HG03342 (cell line): ENCODE data around the gene SGMS1.

ENCODE experiments used
- ATAC-seq: cut with Tn5 transposase; IDR thresholded peaks from one replicate; pipeline ENCODE4 v1.9.1; 2021; ENCODE audit warnings: mild to moderate bottlenecking, moderate library complexity; ENCODE audit not compliant: unreplicated experiment

Gene SGMS1

DNA sequence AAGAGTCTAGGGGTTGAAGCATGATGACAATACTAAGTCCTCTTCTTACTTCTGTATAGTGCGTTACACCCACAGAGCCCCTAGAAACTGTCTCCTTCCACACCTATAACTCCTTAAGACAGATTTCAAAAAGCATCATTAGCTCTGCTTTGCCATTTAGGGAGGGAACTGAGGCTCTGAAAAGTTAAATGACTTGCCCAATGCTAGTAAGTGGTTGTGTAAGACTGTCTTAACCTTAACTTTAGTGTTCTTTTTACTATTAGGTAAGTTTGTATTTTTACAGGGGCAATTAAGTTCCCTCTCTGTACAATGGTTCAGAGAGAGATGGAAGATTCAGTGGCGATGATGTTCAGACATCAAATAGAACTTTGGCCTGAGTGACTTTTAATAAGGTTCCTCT lies 299.7 kb downstream of the SGMS1 start:
- ATAC-seq = no peak

DNA sequence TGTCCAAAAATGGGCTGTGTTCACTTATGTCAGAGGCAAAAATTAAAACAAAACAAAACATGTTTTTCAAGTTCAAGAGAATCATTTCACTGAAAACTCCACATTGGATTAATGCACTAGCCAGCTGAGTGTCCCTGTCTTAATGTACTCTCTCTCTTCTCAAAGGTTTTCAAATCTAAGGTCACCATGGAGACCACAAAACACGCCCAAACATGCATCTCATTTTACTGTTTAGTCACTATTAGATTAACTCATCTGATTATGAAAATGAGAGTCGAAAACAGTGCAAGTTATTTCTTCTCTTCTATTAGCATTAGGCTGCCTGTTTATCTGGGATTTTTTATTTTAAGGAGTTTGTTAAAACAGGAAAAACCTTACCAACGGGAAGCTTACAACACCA lies 301.7 kb downstream of the SGMS1 start:
- ATAC-seq = peak; percentile 45

DNA sequence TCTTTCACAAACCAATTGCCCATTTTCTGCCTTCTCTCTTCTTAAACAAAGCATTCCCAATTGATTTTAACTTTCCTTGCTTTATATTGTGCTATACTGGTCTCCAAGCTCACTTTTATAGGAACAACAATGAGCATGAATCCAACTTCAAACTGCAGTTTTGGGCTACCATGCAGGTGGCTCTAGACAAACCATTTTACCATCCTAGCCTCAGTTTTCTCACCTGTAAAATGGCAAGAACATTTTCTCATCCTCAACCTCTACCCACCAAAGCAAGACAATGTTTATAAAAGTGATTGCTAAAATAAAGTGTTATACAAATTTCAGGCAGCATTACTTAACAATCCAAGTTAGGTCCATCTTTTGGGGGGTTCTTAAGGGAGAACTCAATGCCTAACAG lies 305.6 kb downstream of the SGMS1 start:
- no peak for ATAC-seq

DNA sequence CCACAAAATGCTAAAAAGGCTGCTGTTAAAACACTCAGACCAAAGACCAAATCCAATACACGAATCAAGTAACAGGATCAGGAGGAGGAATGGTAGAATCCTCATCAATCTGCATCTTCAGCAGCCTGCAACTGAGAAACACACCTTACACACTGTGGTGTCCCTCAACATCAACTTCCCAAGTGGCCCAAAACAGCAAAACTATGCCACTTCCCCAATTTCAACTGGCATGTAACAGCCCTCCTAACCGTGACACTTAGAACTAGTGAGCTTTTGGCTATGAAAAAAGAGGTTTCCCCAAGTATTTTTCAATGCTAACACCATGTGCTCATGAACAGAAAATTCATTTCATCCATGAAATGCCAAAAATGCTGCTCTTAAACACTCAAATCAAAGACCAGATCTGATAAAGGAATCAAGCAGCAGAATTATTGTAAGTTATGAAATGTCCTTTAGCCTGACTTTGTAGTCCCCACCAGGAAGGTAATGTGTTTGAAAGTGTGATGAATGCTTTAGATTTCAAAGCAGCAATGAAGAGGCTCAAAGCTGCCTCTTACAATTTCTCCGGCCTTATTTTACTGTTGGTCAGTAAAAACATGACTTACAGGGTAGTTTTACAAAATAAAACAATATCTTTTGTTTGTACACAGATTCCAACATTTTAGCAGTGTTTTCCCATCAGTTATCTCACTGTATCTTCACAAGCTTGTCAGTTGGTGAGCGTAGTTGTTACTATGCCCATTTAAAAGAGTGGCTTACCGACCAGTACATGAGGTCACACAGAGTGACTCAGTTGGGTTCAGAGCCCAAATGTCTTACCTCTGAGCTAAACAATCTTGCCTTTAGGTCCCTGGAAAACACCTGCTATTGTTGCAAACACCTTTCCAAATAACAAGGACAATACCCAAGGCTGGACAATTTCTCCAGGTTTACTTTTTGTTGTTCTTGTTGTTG lies 306.8 kb downstream of the SGMS1 start:
- no peak for ATAC-seq

DNA sequence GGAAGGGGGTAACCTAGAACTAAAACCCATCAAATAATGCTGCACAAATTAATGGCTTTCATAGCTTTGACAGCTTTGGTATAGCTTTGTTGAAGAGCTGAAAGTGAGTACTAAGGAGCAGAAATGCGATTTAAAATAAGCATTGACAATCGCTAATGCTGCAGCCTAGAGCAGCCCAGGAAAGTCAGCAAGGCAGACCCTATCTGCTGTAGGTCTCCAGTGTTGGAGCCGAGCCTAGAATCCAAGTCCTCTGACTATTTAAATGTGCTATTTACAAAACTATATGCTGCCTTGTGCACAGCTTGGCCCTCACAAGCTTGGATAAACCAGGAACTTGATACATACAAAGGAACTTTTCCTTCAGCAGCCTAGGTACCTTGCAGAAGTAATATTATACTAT lies 307.6 kb downstream of the SGMS1 start:
- no peak for ATAC-seq

DNA sequence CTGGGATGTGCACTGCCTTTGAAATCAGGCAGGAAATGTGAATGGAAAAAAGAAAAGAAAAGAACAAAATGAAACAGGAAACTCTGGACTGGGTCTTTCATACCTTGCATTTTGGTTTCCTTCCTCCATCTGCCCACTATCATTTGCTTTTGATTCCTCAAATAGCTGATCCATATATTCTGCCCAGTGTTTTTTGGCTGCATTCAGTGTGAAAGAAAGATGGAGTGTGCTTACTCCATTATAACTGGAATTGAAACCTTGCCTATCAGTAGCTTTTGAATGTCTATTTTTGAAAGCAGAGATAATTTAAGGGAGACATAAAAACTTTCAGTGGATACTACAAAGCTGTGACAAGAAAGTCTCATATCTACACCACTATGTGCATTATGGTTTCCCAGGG lies 308.3 kb downstream of the SGMS1 start:
- no peak for ATAC-seq

DNA sequence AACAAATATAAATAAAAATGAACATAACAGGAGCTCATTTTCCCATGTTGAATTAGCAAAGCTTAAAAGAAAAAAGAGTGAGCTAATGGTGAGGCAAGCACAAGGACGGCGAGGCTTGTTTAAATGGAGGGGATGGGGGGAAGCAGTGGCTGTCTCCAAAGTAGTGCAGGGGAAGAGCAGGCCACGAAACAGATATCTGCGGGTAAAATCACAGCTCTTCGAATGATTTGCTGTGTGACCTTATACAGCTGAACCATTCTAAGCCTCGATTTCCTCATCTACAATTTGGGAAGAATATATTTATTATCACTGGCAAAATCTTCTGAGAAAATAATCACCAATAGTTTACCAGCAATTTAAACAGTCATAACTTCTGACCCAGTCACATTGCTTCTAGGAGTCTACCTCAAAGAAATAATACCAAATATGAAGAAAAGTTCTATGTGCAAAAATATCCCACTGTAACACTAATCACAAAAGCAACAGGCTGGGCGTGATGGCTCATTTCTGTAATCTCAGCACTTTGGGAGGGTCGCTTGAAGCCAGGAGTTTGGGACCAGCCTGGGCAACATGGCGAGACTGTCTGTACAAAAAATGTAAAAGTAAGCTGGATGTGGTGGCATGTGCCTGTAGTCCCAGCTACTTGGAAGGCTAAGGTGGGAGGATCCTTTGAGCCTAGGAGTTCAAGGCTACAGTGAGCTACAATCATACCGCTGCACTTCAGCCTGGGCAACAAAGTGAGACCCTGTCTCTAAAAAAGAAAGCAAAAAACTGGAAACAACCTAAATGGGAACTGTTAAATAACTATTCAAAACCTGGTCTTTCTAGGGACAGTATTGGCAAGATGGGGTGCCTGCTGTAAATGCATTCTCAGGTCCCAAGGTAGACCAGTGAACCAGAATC lies 309.3 kb downstream of the SGMS1 start:
- ATAC-seq = no peak

DNA sequence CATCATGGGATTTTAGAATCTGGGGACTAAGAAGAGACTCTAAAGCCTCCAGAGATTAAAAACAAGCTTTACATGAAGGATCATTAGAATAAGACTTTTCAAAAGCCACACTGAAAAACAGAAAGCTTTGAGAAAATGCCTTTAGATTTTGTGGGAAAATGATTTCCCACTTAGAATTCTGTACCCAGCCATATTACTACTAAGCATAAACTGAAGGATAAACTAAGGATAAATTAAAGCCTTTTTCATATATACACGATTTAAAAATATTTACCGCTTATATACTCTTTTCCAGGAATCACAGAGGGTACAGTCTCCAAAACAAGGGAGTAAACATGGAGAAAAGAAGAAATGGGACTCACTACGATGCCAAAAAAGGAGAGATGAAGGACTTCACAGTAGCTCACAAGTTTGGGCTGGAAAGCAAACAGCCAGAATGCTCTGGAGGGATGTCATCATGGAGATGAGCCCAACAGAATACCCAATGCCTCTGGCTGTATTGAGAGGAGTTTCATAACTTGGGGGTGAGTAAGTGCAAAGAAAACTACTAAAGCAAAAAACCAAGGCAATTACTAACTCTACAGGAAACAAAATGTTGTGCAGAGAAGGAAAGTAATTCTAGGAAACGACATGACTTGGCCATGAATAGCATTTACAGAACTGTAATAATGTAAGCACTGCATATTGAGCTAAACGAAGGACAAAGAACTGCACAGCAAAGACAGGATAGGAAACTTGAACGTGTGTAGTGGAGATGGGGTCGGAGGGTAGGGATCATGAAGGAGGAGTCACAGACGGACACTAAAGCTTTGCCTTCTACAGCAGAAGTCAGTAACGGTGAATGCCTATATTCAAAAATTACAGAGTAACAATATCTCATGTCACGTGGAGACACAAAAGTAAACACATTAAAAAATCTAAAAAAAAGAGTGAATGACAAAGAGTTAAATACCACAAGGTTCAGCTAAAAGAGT lies 311.0 kb downstream of the SGMS1 start:
- no peak for ATAC-seq

DNA sequence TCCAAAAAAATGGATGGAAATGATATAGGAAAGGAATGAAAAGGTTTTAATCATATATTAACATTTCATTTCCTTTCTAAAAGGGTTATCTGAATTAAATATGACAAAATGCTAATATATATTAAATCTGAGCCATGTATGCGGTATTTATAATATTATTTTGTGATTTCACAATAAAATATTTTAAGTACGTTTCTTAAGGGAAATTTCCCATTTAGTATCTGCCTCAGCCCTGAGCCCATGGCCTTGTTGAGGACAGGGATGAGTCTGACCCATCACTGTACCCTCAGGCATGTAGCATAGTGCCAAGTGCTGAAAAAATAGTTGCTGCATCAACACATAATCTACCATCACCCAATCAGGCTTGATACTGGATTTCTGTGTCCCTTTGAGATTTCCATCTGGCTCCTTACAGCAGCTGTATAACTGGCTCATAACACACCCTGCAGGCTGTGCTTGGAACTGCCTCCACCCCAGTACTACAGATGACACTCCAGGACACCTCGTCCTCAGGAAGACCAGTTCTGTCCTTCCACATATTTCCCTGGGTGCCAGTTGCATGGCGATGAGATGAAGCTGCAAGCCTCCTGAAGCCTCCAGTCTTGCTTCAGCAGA lies 313.1 kb downstream of the SGMS1 start:
- peak; percentile 82 for ATAC-seq

DNA sequence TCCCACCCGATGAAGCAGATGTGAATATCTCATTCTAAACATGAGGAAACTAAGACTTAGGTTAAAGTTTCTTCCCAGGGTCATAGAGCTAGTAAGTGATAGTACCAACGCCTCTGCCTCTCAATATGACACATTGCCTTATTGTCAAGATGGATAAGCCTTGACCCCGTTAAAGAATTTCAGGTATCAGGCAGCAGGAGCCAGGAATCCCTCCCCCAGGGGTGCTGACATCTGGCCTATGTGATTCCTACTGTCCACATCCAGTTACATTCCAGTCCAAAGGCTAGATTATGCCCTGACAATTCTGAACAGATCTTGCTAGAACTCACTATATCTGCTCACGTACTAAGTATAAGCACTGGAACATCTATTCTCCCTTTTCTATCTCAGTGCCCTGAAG lies 314.4 kb downstream of the SGMS1 start:
- no peak for ATAC-seq

DNA sequence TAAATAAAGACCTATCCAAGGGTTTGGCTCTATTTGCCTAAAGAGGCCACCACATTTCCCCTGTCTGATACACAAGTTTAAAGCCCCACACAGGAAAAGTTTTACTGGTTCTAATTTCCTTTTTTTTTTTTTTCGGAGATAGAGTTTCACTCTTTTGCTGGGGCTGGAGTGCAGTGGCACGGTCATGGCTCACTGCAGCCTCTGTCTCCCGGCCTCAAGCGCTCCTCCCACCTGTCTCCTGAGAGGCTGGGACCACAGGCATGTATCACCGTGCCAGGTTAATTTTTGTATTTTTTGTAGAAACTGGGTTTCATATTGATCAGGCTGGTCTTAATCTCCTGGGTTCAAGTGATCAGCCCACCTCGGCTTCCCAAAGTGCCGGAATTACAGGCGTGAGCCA lies 319.1 kb downstream of the SGMS1 start:
- ATAC-seq = no peak

DNA sequence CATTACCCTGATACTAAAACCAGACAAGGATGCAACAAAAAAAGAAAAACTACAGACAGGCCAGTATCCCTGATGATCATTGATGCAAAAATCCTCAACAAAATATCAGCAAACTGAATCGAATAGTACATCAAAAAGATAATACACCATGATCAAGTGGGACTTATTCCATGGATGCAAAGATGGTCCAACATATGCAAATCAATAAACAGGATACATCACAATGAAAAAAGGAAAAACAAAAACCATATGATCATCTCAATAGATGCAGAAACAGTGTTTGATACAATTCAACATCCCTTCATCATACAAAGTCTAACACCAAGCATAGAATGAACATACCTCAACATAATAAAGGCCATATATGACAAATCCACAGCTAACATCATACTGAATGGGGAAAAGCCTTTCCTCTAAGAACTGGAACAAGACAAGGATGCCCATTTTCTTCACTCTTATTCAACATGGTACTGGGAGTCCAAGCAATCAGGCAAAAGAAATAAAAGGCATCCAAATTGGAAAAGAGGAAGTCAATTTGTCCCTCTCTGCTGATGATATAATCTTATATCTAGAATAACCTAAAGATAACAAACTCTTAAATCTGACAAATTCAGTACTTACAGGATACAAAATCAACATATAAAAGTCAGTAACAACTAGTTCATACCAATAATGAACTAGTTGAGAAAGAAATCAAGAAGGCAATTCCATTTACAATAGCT lies 323.6 kb downstream of the SGMS1 start:
- no peak for ATAC-seq

DNA sequence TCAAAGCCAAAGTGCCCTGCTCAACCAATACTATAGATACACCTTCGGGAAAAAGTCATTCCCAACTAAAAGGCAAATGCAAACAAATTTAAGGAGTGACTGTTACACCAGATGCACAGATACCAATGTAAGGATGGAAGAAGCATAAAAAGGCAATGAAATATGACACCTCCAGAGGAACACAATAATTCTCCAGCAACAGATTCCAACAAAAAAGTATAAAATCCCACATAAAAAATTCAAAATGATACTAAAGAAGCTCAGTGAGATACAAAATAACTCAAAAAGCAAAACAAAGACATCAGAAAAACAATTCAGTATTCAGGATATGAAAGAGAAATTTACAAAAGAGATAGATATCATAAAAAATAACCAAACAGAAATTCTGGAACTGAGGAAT lies 328.4 kb downstream of the SGMS1 start:
- ATAC-seq = no peak

DNA sequence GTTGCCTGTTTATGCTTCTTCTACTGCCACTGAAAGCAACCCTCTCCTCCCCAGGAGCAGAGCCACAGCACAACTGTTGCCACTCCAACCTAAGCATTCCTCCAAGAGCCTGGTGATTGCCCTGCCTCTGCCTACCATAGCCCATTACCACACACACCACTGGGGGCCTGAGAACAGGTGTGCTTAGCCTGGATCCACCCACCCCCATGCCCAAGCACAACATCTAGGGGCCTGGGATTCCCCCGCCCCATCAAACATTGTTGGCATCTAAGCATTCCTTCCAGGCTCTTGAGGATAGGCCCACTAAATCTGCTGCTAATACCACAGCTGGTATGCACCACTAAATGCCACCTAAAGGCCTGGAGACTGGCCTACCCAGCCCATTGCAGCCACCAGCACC lies 329.2 kb downstream of the SGMS1 start:
- no peak for ATAC-seq

DNA sequence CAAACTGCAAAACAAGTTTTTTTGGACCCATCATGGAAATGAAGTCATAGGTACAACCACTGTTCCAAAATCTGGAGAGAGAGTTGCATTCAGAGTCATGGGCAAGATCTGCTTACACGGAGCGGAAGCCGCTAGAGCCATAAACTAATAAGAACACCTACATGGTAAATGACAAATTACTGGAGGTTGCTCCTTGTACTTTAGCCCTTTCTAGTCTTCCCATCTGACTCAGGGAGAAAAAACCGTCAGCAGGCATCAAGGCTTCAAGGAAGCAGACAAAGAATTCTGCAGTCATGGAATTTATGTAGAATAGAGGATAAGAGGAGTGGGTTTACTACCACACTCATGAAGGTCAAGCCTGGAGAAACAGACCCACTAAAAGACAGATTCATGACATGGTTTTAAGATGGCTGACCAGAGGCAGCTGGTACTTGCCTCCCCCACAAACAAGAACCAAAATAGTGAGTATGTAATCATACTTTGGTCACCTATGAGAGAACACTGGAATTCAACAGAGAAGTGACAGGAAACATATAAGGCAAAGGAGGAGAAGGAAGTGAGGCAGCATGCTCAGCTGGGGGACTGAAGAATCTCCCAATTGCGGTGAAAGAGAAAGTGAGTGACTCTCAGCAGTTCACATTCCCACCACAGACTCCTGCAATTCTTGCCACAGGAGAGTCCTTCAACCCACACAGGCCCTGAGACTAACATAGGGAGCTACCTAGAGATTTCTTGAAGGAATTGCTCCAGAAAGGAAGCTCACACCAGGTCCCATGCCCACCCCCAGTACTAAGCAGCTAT lies 330.0 kb downstream of the SGMS1 start:
- ATAC-seq = no peak

DNA sequence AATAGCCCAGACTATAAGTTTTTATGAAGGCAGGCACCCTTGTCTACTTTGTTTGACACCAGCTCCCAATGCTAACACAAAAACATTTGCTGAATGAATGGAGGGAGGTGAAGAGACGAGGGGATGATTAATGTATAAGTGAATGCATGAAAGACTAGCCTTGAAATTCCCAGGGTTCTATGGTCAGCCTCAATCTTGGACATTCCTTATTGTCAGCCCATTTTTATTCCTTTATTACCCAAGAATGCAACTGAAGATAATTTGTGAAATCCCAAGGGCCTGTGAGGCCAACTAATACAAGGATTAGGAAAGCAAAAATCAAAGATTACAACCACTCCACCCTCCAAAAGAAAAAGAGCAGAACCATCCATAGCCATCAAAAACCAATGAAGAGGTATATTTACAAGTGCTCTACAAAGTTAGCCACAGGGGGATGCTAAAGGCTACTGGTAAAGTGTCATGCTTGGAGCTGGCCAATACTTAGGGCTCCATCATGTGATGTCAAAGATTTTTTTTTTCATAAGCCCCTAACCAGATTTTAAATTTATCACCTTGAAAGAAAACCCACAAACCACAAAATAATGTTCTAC lies 332.4 kb downstream of the SGMS1 start:
- no peak for ATAC-seq

DNA sequence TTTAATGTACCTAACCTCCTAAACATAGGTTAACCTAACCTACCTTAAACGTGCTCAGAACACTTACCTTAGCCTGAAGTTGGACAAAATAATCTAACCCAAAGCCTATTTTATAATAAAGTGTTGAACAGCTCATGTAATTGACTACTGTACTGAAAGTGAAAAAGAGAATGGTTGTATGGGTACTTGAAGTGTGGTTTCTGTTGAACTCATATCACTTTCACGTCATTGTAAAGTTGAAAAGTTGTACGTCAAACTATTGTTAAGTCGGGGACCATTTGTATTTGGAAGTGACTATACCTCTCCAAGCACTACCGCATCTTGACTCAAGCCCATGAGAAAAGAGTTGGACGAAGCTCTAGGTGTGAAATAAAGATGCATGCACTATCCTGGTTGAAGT lies 334.6 kb downstream of the SGMS1 start:
- ATAC-seq = no peak

DNA sequence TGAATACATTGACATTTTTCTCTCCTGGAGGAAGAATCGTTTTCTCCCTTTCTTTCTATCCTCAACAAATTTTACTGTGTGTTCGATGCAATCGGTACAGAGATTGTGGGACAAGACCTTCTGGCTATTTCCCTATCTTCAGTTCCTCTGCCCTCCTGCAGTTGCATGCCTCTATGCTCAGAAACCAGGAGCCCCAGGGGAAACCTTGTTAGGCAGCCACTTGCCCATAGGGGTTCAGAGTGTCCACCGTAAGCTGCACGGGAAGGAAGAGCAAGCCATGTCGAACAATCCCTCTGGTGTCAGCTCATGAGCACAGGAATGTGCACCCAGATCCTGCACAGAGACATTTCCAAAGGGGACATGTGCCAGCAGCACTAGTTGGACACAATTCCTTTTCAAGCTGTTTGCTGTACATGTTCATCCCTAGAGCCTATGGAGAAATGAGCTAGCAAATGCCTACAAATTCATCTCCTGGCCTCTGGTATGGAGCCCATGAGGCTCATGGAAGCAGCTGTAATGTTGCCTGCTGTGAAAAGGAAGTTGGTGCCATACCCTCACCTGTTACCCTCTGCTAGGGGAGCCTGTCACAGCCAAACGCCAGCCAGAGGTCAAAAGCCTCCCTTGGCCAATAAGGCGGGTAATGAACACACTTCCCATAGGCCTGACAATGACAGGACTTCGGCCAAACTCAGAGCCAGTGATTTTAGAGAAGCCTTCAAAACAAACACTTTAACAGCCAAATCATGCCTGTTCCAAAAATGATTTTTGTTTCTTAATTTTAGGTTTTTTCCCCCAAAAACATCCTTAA lies 336.6 kb downstream of the SGMS1 start:
- no peak for ATAC-seq
